GM18505 (cell line): ENCODE measurements around the gene TNFSF15.

Source experiments
- ATAC-seq: cut with Tn5 transposase; IDR thresholded peaks from one replicate; pipeline ENCODE4 v1.9.1; 2021; ENCODE audit not compliant: unreplicated experiment
- POLR2A ChIP-seq: IDR thresholded peaks from 4 replicates; pipeline ENCODE4 v1.6.1; 2011; ENCODE audit warnings: borderline replicate concordance; ENCODE audit not compliant: insufficient read depth, insufficient read length; ENCODE audit errors: extremely low read depth

The TNFSF15 gene

GRCh38 chr9:114771889-114772288, 34.0 kb downstream of the TNFSF15 start:
- no peak for ATAC-seq
- no peak for TF ChIP-seq POLR2A

GRCh38 chr9:114770991-114771390, 34.8 kb downstream of the TNFSF15 start:
- ATAC-seq: no peak
- no peak for TF ChIP-seq POLR2A

- TF ChIP-seq POLR2A: no peak
- no peak for ATAC-seq
Observed at GRCh38 chr9:114769624-114770023, 36.2 kb downstream of the TNFSF15 start.

GRCh38 chr9:114763220-114763619, 42.6 kb downstream of the TNFSF15 start:
- ATAC-seq: no peak
- no peak for TF ChIP-seq POLR2A

GRCh38 chr9:114761523-114761922, 44.3 kb downstream of the TNFSF15 start:
- ATAC-seq: no peak
- no peak for TF ChIP-seq POLR2A

DNA sequence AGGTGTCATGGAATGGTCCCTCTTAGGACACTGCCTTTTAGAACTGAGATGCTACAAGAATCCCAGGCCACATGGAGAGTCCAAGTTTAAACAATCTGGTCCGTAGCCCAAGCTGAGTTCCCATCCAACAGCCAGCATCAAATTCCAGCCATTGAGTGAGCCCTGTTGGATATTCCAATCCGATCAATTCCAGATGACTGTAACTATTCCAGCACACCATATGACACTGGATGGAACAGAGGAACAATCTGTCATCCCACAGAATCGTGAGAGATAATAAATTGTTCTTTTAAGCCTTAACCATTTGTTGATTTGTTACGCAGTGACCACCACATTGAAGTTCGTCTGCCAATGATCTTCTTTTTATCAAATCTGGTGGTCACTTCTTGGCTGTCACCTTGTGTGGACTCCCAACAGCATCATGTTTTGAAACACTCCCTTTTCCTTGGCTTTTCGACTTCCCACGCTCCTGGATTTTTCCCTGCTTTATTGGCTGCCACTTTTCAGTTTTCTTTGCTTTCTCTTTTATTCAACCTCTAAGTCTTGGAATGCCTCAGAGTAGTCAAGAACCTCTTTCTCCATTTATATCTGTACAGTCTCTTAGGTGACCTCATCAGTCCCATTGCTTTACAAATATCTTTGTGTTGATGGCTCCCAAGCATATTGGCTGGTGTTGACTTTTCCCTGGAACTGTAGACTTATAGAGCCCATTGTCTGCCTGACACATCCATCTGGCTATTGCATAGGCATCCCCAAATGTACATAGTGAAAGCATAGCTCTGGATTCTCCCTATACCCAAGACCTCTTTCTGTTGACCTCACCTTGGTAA, 46.1 kb downstream of the TNFSF15 start:
- TF ChIP-seq POLR2A: no peak
- no peak for ATAC-seq

GRCh38 chr9:114757984-114758383, 47.9 kb downstream of the TNFSF15 start:
- no peak for ATAC-seq
- TF ChIP-seq POLR2A: no peak

- no peak for TF ChIP-seq POLR2A
- ATAC-seq: no peak
Observed at GRCh38 chr9:114757395-114757794, 48.4 kb downstream of the TNFSF15 start.

DNA sequence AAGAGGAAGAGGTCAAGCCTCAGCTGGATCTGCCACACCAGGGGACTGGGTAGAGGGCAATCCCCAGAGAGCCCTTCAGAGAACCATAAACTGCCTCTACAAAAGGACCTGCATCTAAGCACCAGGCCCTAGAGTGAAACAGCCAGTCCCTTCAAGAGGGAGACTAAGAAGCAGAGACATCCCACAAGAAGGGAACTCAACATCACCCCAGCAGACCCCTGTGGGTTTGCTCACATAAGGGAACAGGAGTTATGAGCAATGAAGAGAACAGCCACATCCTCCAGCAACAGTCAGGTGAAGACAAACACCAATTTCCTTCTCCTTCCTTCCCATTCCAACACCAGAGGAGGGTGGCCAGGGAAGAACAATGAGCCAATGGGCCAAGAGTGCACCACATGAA, 48.9 kb downstream of the TNFSF15 start:
- ATAC-seq: no peak
- TF ChIP-seq POLR2A: no peak

- ATAC-seq: no peak
- TF ChIP-seq POLR2A: no peak
Observed at GRCh38 chr9:114754581-114754980, 51.3 kb downstream of the TNFSF15 start.

DNA sequence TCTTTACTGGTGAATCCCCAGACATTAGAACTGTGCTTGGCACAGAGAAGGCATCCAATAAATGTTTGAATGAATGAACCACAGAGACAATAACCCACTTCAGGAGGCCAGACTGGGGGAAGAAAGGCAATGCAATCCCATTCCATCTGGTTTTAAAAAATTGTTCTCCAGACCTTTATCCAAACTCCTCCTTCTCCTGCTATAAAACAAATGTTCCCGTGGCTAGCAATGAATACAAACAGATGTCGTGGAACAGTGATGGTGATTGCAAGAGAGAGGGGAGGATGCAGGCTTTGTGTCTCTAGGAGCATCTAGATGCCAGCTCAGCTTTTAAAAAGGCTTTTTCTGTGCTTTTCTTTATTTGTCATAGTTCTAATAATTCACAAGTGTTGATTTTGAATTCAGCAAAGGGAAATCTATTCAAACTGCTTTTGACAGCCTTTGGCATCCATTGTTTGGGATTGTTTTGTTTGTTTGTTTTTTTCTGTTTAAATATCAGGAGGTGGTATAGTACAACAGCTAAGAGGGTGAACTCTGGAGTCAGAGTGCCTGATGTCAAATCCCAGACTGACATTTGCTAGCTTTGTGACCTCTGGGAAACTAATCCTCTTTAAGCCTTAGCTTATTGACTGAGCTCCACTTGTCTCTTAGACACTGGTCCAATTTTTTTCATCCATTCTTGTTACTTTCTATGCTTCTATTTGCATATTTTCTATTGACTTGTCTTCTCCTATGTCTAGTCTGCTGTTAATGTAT, 59.1 kb downstream of the TNFSF15 start:
- no peak for TF ChIP-seq POLR2A
- ATAC-seq: no peak

DNA sequence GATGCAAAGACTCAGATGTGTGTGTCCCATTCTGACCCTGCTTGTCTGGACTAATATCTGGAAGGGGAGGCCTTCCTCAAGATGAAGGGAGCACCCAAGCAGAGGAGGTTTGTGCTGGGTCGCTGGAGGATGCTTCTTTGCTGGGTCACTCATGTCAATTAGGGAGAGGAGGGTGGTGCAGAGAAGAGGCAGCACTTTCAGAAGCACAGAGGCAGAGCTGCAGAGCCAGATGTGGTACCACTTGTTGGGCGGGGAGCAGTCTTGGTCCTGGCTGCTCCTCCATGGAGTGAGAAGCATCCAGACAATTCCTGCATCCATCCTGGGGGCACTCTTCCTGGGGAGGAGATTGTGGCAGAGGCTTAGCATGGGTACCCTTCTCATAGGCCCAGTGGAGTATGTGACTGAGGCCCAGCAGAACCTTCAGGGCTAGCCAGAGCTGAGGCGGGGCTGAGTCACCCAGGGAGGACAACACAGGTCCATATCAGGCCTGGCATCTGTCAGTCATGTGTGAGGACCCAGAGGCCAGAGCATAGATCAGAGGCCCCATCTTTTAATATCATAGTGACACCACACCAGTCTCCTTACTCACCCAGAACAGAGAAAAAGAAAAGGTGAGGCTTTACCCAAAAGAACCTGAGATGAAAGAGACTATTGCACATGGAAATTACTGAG, 59.8 kb downstream of the TNFSF15 start:
- ATAC-seq: no peak
- TF ChIP-seq POLR2A: no peak

- no peak for TF ChIP-seq POLR2A
- no peak for ATAC-seq
Observed at GRCh38 chr9:114745108-114745848, 60.6 kb downstream of the TNFSF15 start.
